HG02884 (cell line): ENCODE measurements around the gene GABBR2.
"Not testable (repeated sequence)": the region's sequence is repeated elsewhere in the genome, so short reads cannot be mapped to it uniquely, and the experiment has no call there.

Experiments
- ATAC-seq: cut with Tn5 transposase; IDR thresholded peaks from one replicate; pipeline ENCODE4 v1.9.1; 2021; ENCODE audit warnings: mild to moderate bottlenecking, moderate library complexity; ENCODE audit not compliant: unreplicated experiment

The GABBR2 gene

DNA sequence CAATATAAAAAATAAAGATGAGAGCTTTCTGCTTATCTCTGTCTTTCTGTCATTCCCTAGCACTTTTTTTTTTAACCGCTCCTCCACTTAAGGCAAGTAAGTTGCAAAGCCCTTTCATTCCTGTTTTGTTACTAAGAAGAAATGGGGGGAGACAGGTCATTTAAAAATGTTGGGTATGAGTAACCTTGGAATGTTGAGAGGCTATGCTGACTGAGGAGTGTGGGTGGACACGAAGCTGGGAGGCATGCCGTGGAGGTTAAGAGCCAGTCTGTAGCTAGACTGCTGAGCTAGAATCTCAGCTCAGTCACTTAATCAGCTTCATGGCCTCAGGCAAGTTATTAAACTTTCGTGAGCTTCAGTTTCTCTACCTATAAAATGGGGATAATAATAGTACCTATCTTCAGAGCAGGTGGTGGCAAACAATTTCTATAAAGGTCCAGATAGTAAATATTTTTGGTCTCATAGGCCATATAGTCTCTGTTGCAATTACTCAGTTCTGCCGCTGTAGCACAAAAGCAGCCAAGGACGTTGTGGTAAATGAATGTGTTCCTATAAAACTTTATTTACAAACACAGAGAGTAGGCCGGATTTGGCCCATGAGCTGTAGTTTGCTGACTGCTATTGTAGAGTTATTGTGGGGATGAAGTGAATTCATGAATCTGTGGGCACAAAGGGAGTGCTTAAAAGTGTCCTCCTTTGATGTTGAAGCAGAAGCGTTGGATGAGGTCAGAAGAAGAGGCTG lies 220.0 kb downstream of the GABBR2 start:
- ATAC-seq = no peak

DNA sequence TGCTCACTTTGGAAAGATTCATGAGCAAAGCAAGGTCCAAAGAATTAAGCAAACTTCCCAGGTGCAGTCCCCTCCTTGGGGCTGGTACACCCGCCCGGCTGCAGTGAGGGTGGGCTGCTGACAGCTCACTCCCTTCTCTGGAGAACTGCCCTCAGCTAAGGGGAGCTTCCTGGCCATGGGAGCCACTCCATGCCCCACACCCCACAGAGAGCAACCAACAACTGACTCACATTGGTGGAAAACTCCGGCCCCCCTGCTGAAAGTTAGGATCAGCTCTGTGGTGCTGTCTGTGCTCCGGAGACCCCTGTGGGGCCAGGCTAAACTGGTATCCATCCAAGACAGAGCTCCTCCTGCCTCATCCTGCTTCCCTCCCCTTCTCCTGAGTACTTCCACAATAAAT lies 223.0 kb downstream of the GABBR2 start:
- no peak for ATAC-seq

DNA sequence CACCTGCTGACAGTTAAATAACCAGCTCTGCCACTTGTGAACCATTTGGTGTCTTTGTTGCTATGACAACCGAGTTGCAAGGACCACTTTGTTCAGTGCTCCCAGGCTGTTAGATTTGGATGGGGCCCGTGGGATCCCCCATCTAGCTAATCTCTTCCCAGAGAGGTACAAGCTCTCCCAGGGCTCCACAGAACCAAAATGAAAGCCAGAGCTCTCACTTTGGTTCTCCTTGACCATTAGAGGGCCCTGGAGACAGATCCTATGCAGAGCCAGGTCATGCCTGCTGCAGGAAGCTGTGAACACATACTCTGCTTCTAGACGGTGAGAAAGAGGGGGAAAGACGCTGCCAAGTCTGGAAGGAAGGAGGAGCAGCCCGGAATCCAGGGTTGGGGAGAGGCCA lies 224.6 kb downstream of the GABBR2 start:
- ATAC-seq = no peak

DNA sequence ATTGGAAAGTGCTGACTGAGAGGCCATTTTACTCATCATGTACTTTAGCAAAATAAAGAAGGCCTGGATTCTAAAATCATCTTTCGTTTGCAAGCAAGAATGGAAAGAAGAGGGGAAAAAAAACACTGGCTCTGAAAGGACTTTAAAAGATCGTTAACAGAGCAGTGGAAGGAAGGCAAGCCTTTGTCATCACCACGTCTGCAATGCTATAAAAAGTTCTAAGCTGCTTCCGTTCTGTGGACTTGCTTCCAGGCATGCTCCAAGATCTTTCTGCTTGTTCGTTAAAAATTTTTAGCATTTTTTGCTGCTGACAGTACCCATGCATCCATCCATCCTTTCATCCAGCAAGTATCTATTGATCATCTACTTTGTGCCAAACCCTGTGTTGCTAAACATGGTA lies 226.5 kb downstream of the GABBR2 start:
- no peak for ATAC-seq

DNA sequence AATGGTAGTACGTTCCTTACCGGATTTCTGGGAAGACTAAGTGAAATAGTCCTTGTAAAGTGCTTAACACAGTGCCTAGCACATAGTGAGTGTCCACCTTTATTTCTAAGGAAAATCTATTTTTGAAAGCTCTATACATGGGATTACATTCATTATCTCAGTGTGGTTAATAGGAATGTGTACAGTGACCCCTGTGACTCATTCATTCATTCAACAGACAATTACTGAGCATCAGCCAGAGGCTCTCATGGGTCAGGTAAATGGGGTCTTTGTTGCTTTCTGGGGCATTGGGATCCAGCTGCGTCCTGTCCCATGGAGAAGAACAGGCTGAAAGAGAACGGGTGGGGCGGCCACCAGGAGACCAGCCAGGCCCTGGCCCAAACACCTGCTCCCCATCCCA lies 227.1 kb downstream of the GABBR2 start:
- no peak for ATAC-seq

DNA sequence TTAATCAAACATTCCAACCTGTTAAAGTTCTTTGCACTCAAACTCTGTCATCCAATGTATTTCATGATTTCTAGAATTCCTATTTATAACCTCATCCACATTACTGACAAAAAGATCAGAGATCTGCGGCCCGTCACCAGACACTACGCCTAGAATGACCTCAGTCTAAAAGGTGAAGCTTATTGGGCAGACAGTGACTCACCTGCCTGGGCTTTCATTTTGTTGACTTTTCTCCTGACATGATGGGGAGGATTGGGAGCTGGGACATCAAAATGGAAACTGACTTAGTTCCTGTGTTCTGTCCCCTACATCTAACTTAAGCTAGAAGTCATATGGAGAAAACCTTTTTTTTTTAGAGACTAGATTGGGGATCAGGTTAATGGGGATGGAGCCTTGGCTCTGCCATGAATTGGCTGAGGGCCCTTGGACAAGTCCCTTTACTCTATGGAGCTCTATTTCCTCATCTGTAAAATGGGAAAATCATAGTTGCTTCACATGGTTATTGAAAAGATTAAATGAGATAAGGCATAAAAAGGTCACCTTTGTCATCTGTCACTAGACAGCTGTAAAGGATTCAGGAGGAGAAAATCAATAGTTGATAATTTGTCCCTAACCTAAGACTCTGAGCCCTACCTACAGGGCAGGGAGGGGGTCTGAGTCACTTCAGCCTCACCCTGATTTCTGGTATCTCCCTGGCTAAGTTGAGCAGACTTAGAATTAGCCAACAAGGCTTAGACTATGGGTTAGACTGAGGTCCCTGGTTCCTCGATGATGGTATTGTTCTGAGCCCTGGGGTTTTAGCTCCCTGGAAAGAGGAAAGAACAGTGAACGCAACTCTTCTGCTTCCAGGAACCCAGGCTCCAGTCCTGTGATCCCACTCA lies 228.5 kb downstream of the GABBR2 start:
- no peak for ATAC-seq

- no peak for ATAC-seq
These were observed 229.3 kb downstream of the GABBR2 start for GRCh38 chr9:98479449-98479848.

- no peak for ATAC-seq
These were observed 230.9 kb downstream of the GABBR2 start for GRCh38 chr9:98477884-98478283.

DNA sequence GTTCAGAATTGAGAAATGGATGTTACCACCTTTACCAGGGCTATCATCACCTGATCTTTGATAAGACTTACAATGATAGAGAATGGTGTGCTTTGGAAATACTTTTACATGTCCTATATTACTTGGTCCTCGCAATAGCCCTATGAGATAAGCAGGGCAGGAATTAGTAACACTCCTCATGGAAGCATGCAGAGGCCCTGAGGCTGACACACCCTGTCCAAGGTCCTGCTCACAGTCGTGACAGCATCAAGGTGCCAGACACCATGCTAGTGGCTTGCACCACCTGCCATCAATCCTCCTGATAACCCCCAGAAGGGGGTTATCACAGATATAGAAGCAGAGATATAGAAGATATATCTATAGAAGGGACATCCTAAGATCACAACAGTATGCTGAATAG lies 236.5 kb downstream of the GABBR2 start:
- ATAC-seq = no peak

GRCh38 chr9:98471185-98471584 lies 237.6 kb downstream of the GABBR2 start:
- no peak for ATAC-seq

DNA sequence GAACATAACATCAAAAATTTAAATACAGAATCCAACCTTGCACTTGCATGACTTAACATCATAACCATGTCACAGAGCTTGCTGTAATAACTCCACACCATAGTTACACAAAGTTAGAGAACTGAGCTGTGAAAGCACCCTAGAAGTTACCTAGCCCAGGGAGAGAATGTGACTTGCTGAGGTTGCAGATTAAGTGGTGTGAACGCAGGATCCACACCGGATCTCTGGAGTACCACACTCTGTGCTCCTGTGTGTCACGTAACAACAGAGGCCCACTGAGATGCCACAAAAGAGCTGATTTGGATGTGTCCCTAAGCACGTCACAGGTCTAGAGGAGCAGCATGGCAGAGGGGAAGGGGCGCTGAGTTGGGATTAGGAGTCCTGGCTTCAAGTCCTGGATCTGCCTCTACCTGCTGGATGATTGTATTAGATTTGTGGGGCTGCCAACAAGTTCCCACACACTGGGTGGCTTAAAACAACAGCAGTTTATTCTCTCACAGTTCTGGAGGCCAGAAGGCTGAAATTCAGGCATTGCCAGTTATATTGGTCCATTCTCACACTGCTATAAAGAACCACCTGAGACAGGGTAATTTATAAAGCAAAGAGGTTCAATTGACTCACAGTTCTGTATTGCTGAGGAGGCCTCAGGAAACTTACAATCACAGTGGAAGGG lies 240.0 kb downstream of the GABBR2 start:
- no peak for ATAC-seq

DNA sequence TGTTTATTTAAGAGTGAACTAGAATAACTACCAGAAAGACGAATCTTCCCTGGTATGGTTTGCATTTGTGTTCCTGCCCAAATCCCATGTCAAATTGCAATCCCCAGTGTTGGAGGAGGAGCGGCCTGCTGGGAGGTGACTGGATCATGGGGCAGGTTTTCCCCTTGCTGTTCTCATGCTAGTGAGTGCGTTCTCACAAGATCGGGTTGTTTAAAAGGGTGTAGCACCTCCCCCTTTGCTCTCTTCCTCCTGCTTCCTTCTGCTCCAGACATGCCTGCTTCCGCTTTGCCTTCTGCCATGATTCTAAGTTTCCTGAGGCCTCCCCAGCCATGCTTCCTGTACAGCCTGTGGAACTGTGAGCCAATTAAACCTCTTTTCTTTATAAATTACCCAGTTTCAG lies 242.9 kb downstream of the GABBR2 start:
- no peak for ATAC-seq

DNA sequence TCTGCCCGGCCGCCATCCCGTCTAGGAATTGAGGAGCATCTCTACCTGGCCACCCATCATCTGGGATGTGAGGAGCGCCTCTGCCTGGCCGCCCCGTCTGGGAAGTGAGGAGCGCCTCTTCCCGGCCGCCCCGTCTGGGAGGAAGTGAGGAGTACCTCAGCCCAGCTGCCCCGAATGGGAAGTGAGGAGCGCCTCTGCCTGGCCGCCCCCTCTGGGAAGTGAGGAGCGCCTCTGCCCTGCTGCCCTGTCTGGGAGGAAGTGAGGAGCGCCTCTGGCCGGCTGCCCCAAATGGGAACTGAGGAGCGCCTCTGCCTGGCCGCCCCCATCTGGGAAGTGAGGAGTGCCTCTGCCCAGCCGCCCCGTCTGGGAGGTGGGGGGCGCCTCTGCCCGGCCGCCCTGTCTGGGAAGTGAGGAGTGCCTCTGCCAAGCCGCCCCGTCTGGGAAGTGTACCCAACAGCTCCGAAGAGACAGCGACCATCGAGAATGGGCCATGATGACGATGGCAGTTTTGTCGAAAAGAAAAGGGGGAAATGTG lies 244.5 kb downstream of the GABBR2 start:
- not testable (repeated sequence) for ATAC-seq

- ATAC-seq = no peak
These were observed 246.4 kb downstream of the GABBR2 start for GRCh38 chr9:98462310-98462709.

GRCh38 chr9:98460704-98461103 lies 248.0 kb downstream of the GABBR2 start:
- no peak for ATAC-seq

GRCh38 chr9:98457726-98458370 lies 250.9 kb downstream of the GABBR2 start:
- no peak for ATAC-seq

DNA sequence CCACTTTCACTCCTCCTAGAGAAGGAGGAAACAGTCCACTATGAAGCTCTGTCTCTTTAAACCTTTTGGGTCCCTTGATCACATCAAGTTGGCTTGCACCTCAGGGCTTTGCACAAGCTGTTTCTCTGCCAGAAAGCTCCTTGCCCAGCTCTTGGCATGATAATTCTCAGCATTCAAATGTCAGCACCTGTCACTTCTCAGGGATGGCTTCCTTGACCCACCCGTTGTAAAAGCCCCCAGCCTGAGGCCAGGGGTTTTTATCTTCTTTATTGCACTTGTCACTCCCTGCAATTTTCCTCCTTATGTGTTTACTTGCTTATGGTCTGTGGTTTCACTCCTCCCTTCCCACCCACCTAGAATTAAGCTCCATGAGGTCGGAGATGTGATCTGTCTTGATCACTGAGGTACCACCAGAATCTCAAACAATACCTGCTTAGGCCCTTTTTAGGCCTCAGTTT lies 252.6 kb downstream of the GABBR2 start:
- no peak for ATAC-seq

GRCh38 chr9:98455256-98456155 lies 253.2 kb downstream of the GABBR2 start:
- no peak for ATAC-seq

DNA sequence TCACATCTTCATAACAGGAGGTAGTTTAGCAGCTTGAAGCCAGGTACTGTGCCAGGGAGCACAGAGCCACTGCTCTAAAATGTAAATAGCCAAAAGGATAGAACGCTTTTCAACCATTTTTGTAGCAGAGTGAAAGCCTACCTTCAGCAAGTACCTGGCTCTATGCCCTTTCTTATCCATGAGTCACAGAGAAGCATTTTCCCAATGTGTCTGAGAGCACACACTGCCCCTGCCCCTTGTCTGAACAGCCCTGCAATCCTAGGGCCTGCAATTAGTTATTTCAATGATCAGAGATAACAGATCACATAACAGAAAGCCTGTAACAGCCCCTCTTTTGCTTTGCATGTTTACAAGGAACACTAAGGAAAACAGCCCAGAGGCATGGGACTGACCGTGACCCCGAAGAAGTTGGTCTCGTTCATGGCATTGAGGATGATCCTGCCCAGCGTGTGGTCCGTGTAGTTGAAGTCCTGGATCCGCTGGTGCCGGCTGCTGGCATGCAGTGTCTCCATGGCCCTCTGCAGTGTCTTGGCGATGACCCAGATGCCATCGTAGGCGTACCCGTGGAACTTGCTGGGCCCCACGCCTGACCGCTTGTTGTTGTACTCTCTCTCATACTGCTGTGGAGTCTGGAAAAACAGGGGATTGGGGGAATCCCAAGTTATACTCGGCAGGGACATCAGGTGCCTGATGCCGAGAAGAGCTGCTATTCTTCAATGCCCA lies 255.0 kb downstream of the GABBR2 start:
- no peak for ATAC-seq
